OCI-LY1 (cell line): Measurements from ENCODE around the gene ZNF407.

Experiments
- CTCF ChIP-seq: fragments of 200-600 bp; sonication (generic), shearing (Covaris generic); IDR thresholded peaks from 2 replicates; pipeline ENCODE4 v1.5.1; 2017; ENCODE audit warnings: mild to moderate bottlenecking, antibody characterized with exemption, low read length, moderate library complexity, mixed read lengths
- EZH2 ChIP-seq: fragments of 200-600 bp; sonication (generic), shearing (Covaris generic); IDR thresholded peaks from 2 replicates; pipeline ENCODE4 v1.8.0; 2017; ENCODE audit warnings: borderline replicate concordance, mixed run types, mild to moderate bottlenecking, antibody characterized with exemption, low read length, moderate library complexity, mixed read lengths

DNA sequence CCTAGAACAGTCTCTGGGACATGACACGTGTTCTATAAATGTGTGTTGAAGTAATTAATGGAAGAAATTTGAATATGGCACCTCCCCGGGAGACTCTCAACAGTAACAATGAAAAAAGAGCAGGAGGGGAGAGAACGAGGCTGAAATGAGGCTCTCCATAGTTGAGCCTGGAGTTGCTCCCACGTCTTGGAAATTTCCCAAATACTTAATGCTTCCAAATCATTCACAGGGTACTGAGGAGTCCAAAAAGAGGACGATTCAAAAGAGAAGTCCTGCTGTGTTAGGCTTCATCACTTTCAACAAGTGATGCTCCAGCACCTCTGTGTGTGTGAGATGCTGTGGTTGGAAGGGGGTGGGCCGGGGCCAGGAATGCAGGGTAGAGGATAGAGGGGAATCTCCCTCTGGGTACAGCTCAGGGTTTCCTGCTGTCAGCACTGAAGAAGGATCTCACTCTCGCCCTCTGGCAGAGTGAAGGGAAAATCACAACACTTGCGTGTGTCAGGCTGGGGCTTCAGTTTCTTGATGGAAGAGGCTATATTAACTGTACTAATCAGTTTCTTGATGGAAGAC lies 18.1 kb upstream of the ZNF407 start:
- TF ChIP-seq CTCF (no peak), EZH2 (no peak)
